ENCODE results near the gene AK5.

The AK5 gene

GRCh38 chr1:77355010-77355409 lies 73.2 kb downstream of the AK5 start:
- no peak for DNase-seq

DNA sequence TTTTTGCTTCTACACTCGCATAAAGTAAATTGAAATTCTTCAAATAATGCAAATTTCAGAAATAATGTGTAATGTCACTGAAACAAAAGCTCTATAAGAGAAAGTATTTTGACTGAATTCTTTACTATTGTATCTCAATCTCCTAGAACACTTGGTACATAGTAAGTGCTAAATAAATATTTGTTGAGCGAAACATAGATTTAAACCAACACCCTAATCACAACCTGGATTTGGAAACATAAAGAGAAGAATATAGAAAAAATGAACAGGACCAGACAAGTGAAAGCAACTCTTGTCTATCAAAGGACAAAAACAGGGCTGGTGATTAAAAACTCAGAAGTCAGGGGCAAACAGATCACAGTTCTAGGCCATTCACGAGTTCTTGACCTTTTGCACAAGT lies 74.3 kb downstream of the AK5 start:
- DNase-seq: no peak

DNA sequence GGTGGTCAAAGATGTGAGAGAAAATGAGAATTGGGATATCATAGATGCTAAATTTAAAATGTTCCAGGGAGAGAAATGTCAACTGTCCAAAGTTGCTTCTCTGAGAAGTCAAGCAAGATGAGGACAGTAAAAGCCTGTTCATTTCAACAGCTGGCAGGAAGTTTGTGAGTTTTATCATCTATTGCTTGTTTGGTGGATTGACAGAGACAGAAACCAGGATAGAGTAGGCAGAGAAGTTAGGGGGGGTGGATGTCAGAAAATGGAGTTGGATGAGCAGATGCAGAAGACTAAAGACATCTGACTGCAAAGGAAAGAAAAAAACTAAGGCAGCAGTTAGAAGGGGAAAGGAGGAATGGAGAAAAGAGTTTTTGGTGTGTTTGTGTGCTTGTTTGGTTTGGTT lies 78.4 kb downstream of the AK5 start:
- DNase-seq: no peak

- DNase-seq: no peak
Measured at GRCh38 chr1:77361621-77362020, 79.8 kb downstream of the AK5 start.

GRCh38 chr1:77370161-77370560 lies 88.3 kb downstream of the AK5 start:
- DNase-seq: no peak

DNA sequence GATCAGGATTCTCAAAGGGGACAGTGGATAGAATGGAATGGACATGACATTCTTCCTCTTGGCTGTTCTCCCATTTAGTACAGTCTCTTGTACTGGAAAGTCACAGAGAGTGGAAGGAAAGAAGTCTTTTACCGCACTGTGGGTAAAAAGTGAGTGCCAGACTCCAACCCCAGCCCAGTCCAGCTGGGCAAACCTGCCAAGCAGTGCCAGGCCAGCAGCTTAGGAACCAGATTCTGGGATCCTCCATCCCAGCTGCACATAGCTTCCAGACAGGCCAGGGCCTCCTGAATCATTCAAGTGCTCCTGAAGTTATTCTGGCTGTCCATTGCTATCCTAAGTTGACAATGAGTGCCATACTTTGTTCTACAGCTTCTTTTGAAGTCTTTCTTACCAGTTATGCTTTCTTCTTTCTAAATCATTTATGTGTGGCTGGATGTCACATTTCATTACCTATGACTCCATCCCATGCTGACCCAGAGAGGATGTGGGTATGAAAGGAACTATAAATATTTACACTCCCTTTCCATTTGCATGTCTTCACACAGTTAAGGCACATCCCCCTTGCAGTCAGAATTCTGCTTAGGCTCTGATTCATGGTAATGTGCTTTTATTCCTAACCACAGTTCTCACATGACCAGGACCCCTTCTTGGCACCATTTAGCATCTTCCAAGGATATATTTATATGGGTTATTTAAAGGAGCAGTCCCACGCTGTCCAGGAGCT lies 88.9 kb downstream of the AK5 start:
- DNase-seq: no peak

- DNase-seq: no peak
Measured at GRCh38 chr1:77371396-77371795, 89.6 kb downstream of the AK5 start.

DNA sequence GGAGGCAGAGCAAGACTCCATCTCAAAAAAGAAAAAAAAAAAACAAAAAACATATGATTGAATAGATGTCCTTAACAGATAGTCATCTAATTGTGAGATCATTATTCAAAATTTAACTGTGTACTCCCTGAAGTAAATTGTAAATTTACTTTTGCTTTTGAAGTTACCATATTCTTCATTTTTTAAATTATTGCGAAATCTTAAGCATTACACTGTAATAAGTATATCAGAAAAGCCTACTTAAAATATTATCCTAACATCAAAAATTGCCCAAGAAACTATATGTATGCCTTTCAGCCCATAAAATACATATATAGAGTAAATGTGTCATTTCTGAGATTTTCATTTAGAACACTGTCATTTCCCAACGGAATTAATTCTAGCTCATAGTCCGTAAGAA lies 91.9 kb downstream of the AK5 start:
- DNase-seq: no peak

DNA sequence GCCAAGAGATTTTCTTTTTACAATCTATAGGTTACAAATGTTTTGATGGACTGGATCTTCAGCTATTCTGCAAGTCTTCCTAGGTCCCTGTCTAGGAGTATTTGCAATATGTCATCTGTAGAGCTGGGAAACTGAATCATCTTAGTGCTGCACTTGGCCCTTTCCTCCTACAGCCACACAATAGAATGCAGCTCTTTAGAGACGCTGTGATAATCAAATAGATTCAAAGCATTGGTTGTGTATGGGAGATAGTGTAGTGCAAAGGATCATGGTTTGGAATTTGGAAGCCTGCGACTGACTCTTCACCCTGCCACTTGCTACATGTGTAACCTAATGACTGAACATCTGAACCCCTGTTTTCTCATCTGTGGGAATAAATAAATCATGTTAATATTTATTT lies 93.7 kb downstream of the AK5 start:
- no peak for DNase-seq

GRCh38 chr1:77375990-77376389 lies 94.2 kb downstream of the AK5 start:
- DNase-seq: no peak

DNA sequence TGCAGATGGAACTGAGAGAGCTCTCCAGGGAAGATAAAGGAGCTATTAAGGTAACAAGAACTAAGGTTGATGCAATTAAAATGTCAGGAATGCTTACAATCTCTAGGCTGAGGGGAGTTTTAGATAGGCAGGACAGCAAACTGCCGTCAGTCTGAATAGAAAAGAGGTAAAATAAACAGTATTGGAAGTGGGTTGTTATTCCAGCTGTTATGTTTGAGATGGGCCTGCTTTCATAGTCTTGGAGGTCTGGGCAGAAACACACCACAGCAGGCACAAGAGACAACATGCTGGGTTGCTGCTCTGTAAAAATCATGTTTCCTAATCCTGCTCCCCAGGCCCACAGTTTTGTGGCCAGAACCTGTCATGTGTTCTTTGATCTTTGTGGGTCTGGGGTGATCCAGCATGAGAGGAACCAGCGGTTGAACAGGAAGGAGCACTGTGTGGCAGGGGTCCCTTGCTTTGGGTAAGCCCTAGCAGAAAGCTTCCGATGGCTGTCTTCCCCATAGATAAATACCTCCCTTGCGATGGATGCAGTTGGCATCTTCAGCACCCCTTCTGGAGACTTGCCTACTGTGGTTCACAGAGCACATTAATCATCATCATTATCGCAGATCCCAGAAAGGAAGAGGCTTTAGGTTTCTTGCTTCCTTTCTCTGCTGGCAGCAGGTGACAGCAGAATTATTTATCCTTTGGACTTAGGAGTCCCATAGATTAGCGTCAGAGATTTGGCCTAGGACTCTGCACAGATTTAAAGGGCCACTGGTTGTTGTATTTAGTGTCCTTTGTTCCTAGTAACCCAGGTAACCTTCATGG lies 97.1 kb downstream of the AK5 start:
- DNase-seq: no peak

DNA sequence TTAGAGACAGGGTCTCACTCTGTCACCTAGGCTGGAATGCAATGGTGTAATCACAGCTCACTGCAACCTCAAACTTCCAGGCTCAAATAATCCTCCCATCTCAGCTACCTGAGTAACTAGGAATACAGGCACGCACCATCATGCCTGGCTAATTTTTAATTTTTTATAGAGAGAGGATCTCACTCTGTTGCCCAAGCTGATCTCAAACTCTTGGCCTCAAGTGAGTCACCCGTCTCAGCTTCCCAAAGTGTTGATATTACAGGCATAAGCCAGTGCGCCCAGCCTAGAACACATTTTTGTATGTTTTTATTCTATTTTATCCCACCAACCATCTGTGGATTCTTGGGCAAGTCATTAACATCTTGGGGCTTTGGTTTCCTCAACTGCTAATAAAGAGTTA lies 100.5 kb downstream of the AK5 start:
- DNase-seq: no peak

GRCh38 chr1:77383236-77383635 lies 101.4 kb downstream of the AK5 start:
- DNase-seq: no peak

GRCh38 chr1:77385551-77385950 lies 103.7 kb downstream of the AK5 start:
- DNase-seq: no peak

DNA sequence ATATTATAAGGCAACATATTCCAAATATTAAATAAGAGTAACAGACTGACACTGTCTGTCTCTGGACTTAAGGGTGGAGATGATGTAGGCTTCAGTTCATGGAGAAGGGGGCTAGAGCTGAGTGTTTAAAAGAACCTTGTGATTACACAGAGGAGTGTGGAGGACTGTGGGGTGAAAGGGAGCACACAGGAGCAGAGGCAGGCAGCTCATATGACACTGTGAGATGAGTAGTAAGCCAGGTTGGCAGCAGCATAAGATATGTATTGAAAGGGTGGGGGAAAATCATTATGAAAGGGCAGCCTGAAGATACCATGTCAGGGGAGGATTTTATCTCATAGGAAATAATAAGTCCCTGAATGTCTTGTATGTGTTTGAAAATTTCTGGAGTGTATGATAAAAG lies 104.5 kb downstream of the AK5 start:
- DNase-seq: no peak

DNA sequence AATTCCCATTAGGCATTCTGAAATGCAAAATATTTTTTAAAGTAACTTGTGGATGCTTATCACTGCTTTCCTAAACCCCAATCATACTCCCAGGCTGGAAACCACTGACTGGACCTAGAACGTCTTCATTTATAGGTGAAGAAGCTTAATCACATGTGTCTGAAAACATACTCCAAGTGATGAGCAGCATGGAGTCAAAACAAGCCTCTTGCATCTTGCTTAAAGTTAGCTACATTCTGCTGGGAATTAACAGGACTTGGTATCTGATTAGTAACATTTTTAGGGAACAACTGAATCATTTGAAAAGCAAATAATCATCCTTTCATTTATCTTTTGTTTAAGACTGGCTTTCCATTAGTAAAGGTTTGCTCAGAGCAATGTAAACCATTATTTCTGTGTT lies 105.7 kb downstream of the AK5 start:
- DNase-seq: no peak

GRCh38 chr1:77388661-77389060 lies 106.8 kb downstream of the AK5 start:
- no peak for DNase-seq

DNA sequence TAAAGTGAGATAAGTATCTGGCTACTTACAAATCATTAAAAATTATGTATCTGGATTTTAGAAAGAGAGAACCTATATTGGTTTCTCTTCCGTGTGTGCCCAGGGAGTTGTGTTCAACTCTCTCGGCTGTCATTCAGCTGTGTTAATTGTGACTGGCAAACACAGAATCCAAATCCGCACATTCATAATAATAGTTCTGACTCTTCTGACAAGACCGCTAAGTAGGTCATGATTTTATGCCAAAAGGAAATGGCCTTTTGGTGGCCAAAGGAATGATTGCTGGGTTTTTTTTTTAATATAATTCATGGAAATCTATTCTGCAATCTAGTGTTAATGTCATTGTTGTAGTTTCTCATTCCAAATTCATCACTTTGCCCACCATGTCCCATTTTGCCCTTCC lies 110.7 kb downstream of the AK5 start:
- DNase-seq: no peak

DNA sequence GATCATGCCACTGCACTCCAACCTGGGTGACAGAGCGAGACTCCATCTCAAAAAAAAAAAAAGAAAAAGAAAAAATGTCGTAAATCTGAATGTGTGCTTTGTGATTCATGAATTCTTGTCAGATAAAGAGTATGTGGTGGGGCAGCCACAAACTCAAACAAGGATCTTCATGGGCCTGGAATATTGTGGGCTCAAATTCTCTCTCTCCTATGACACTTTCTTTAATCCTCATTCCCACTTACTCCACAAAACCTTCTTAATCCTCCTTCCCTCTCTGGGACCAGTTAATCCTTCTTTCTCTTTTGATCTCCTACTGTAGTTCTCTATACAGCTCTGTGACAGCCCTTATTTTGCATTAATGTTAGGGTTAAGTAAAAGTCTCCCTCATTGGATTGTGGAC lies 112.3 kb downstream of the AK5 start:
- DNase-seq: no peak

DNA sequence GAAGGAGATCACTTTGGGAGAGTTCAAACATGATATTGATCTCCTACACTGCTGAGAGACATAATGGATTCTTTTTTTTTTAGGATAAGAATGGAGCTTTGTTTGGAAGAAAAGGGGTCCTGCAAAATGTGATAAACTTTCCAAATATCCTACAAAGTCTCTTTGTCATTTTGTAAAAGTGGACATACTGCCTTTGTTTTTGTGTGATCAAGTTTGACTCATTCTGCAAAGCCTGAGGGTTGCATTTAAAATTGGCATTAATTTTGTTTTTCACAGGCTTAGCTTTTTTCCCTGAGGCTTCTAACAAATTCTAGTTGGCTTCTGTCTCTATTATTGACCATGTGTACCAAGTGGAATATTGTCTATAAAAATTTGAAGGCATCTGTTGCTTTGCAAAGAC lies 113.2 kb downstream of the AK5 start:
- no peak for DNase-seq

DNA sequence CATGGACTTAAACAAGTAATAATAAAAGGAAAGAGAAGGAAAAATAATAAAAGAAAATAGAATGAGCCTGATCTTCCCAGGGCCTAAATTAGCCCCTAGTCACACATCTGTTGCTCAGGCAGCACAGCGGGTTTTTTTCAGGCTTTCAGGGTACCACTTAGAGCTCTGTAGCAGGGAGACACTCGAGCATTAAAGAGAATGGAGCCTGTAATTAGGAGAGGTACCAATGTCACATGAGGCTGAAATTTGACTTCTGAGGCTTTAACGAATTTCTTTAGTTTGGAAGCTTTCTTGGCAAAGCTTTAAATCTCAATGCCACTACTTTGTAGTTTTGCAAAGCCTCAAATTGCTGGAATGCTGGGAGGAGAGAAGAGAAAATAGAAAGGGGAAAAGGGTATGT lies 116.3 kb downstream of the AK5 start:
- DNase-seq: no peak

GRCh38 chr1:77399250-77400086 lies 117.6 kb downstream of the AK5 start:
- no peak for DNase-seq

GRCh38 chr1:77400781-77401180 lies 119.0 kb downstream of the AK5 start:
- DNase-seq: no peak

DNA sequence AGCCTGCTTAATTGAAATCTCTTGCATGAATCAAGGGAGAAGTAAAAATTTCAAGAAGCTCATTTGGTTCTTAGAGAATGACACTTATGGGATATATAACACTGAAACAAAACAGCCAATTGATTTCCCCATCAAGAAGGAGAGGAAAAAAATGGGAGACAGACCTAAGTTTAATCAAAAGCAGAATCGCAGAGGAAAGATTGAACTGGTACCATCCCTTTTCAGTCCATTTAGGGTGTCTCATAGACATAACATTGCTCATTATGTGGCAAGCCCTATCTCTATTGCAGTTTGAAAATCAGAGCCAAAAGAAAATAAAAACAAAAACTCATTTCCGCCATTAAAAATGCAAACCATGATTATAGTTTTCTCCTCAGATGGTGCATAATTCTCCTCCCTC lies 119.6 kb downstream of the AK5 start:
- DNase-seq: no peak
